Measurements from ENCODE around the gene ARMH1. TPM values are rescaled to one million over a fixed set of nuclear protein-coding genes. Genes with fewer than 3 reads are reported as not detected.
"Not testable (repeated sequence)": the region's sequence is repeated elsewhere in the genome, so short reads cannot be mapped to it uniquely, and the experiment has no call there.

The ARMH1 gene
- total RNA-seq, 2 donors from 2014 or later: 1.0 to 1.6 TPM

GRCh38 chr1:44682883-44683265, 8.4 kb downstream of the ARMH1 start:
- no peak for DNase-seq (ENCODE audit: low spot score)
- intact Hi-C loops (cut with DNase I): loop anchor here in 1 of 2 donors (5.0 kb wide), 1 partner anchor 521 kb away; no protein-coding TSS in a partner anchor

GRCh38 chr1:44684525-44684924, 10.0 kb downstream of the ARMH1 start:
- DNase-seq (ENCODE audit: low spot score): no peak
- intact Hi-C loops (cut with DNase I): loop anchor here in 1 of 2 donors (5.0 kb wide), 1 partner anchor 522 kb away; no protein-coding TSS in a partner anchor

- DNase-seq (ENCODE audit: low spot score): no peak
- intact Hi-C loops (cut with DNase I): no loop called here
Measured at GRCh38 chr1:44685218-44685617, 10.7 kb downstream of the ARMH1 start.

GRCh38 chr1:44685881-44686280, 11.4 kb downstream of the ARMH1 start:
- no peak for DNase-seq (ENCODE audit: low spot score)
- intact Hi-C loops (cut with DNase I): no loop called here

- intact Hi-C loops (cut with DNase I): no loop called here
- DNase-seq (ENCODE audit: low spot score): no peak
Measured at GRCh38 chr1:44688760-44689446, 14.4 kb downstream of the ARMH1 start.

- DNase-seq (ENCODE audit: low spot score): no peak
- intact Hi-C loops (cut with DNase I): no loop called here
Measured at GRCh38 chr1:44689447-44689765, 14.9 kb downstream of the ARMH1 start.

- DNase-seq (ENCODE audit: low spot score): no peak
- intact Hi-C loops (cut with DNase I): no loop called here
Measured at GRCh38 chr1:44693159-44693558, 18.6 kb downstream of the ARMH1 start.

GRCh38 chr1:44693900-44694299, 19.4 kb downstream of the ARMH1 start:
- intact Hi-C loops (cut with DNase I): no loop called here
- no peak for DNase-seq (ENCODE audit: low spot score)

- DNase-seq (ENCODE audit: low spot score): no peak
- intact Hi-C loops (cut with DNase I): no loop called here
Measured at GRCh38 chr1:44694863-44695478, 20.5 kb downstream of the ARMH1 start.

GRCh38 chr1:44695671-44696070, 21.2 kb downstream of the ARMH1 start:
- intact Hi-C loops (cut with DNase I): no loop called here
- no peak for DNase-seq (ENCODE audit: low spot score)

GRCh38 chr1:44696101-44696500, 21.6 kb downstream of the ARMH1 start:
- intact Hi-C loops (cut with DNase I): no loop called here

GRCh38 chr1:44696789-44697345, 22.4 kb downstream of the ARMH1 start:
- intact Hi-C loops (cut with DNase I): no loop called here
- no peak for DNase-seq (ENCODE audit: low spot score)

More at GRCh38 chr1:44696101-44696500, 21.6 kb downstream of the ARMH1 start:
- DNase-seq (ENCODE audit: low spot score): no peak

GRCh38 chr1:44698138-44698537, 23.6 kb downstream of the ARMH1 start:
- intact Hi-C loops (cut with DNase I): no loop called here
- DNase-seq (ENCODE audit: low spot score): no peak

- DNase-seq (ENCODE audit: low spot score); intact Hi-C loops (cut with DNase I): not testable (repeated sequence)
Measured at GRCh38 chr1:44699375-44699774, 24.9 kb downstream of the ARMH1 start.

GRCh38 chr1:44700573-44700972, 26.1 kb downstream of the ARMH1 start:
- no peak for DNase-seq (ENCODE audit: low spot score)
- intact Hi-C loops (cut with DNase I): no loop called here

GRCh38 chr1:44701141-44701573, 26.6 kb downstream of the ARMH1 start:
- DNase-seq (ENCODE audit: low spot score): no peak
- intact Hi-C loops (cut with DNase I): no loop called here

- DNase-seq (ENCODE audit: low spot score): no peak
Measured at GRCh38 chr1:44705470-44705869, 31.0 kb downstream of the ARMH1 start.

GRCh38 chr1:44705938-44706337, 31.4 kb downstream of the ARMH1 start:
- intact Hi-C loops (cut with DNase I): no loop called here
- no peak for DNase-seq (ENCODE audit: low spot score)

More at GRCh38 chr1:44705470-44705869, 31.0 kb downstream of the ARMH1 start:
- intact Hi-C loops (cut with DNase I): no loop called here

GRCh38 chr1:44707112-44707881, 32.8 kb downstream of the ARMH1 start:
- no peak for DNase-seq (ENCODE audit: low spot score)
- intact Hi-C loops (cut with DNase I): no loop called here

All from posterior vena cava (tissue), 2 donors.